ENCODE results near the gene KIF5A. TPM values are rescaled to one million over a fixed set of nuclear protein-coding genes. Genes with fewer than 3 reads are reported as not detected.

The KIF5A gene
- total and polyA plus RNA-seq, 2 of the 4 experiments (the other 2 are of a cell fraction), result 0.15 to 0.18 TPM

DNA sequence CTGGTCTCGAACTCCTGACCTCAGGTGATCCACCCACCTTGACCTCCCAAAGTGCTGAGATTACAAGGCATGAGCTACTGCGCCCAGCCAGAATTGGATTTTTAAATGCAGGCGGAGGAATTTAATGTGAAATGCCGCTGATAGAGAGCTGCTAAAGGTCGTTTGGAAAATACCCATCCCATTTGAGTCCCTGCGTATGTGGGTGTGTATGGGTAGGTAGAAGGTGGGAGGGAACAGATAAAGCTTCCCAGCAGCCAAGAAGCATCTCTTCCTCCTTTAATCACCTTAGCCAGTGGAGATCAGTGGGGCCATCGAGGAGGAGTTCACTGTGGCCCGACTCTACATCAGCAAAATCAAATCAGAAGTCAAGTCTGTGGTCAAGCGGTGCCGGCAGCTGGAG lies 25.0 kb downstream of the KIF5A start:
- Histone ChIP-seq H3K36me3 (ENCODE audit: control insufficient read depth, insufficient read depth, low read length) (no peaks in the 10 kb centered on the region), H3K4me3 (ENCODE audit: insufficient read depth, low read depth, low read length) (no peak overlapping the region), H2BK20ac (ENCODE audit: low read depth, low read length) (no peak overlapping the region), H2AK5ac (ENCODE audit: low read depth, low read length) (no peak overlapping the region), H3K56ac (ENCODE audit: extremely low read depth, insufficient read depth, low read length) (no peak overlapping the region), H3K27ac (ENCODE audit: insufficient read depth, low read length) (no peak overlapping the region), H3K27me3 (ENCODE audit: control insufficient read depth, insufficient read depth, low read length) (peaks cover 14% of the 10 kb centered on the region), H2BK15ac (ENCODE audit: low read depth, low read length) (no peak overlapping the region), H2AK9ac (replicated peaks; ENCODE audit: low read depth, low read length, poor library complexity) (no peak overlapping the region), H4K91ac (ENCODE audit: insufficient read depth, low read depth, low read length) (no peak overlapping the region), H3K79me1 (ENCODE audit: low read depth in 1 of 2, low read length in 2 of 2) (no peaks in the 10 kb centered on the region), H3K18ac (ENCODE audit: low read depth, low read length) (no peak overlapping the region), H3K23ac (ENCODE audit: low read depth, low read length) (no peak overlapping the region), H3K4ac (ENCODE audit: low read depth, low read length) (no peak overlapping the region), H3K9me1 (ENCODE audit: insufficient read depth, low read length) (no peaks in the 10 kb centered on the region), H3K9ac (ENCODE audit: low read depth, low read length) (no peak overlapping the region), H3K4me2 (ENCODE audit: low read depth, low read length) (no peak overlapping the region), H4K5ac (ENCODE audit: low read depth, low read length) (no peak overlapping the region), H2BK5ac (ENCODE audit: low read depth, low read length, poor library complexity, severe bottlenecking) (no peak overlapping the region), H4K8ac (ENCODE audit: low read depth in 2 of 2, low read length in 2 of 2) (no peak overlapping the region), H3K14ac (replicated peaks; ENCODE audit: low read depth, low read length) (no peak overlapping the region), H4K20me1 (ENCODE audit: insufficient read depth, low read length) (no peaks in the 10 kb centered on the region), H2AFZ (replicated peaks; ENCODE audit: low read length, poor library complexity) (no peak overlapping the region), H3K9me3 (ENCODE audit: control insufficient read depth, insufficient read depth, low read length) (no peaks in the 10 kb centered on the region), H3K4me1 (ENCODE audit: control insufficient read depth, insufficient read depth, low read length) (no peaks in the 10 kb centered on the region), H2BK120ac (ENCODE audit: low read depth, low read length) (no peak overlapping the region)
- in situ Hi-C loops (cut with MboI; ENCODE audit: low sequenced_read_pairs) (no loop called here), dilution Hi-C loops (cut with HindIII; ENCODE audit: low sequenced_read_pairs, unreplicated experiment) (loop anchor here (25.0 kb wide), 1 partner anchor 88 kb away; no protein-coding TSS in a partner anchor), intact Hi-C loops (cut with micrococcal nuclease) (no loop called here)
- ATAC-seq (ENCODE audit: low read depth) (no peak), DNase-seq (no peak)
- 89% methylated on average over 5 of the region's 10 CpGs; no CpG with 5 or more reads in 1 of the 2 experiments for WGBS, 2 experiments (ENCODE audit: extremely low coverage in 2 of 2, insufficient read length in 1 of 2)
- BruUV-seq (replicated peaks), result no TSS peak
- TF ChIP-seq RFX5 (IDR thresholded peaks at IDR 0.05; ENCODE audit: low read depth, low read length) (no peak), FOS (IDR thresholded peaks at IDR 0.05; ENCODE audit: low read depth, low read length) (no peak), NFE2L2 (IDR thresholded peaks at IDR 0.05; ENCODE audit: low read depth, low read length) (no peak), MXI1 (IDR thresholded peaks at IDR 0.05; ENCODE audit: borderline replicate concordance, low read depth, low read length) (no peak), USF2 (IDR thresholded peaks at IDR 0.05; ENCODE audit: low read depth, low read length) (no peak), RAD21 (IDR thresholded peaks at IDR 0.05; ENCODE audit: low read length) (no peak), MAZ (IDR thresholded peaks at IDR 0.05; ENCODE audit: borderline replicate concordance, low read depth, low read length) (no peak), MAFK (IDR thresholded peaks at IDR 0.05; ENCODE audit: low read depth, low read length) (no peak), CHD1 (IDR thresholded peaks at IDR 0.05; ENCODE audit: low read depth, low read length) (no peak), POLR2A (IDR thresholded peaks at IDR 0.05; ENCODE audit: low read depth, low read length) (no peak), RCOR1 (IDR thresholded peaks at IDR 0.05; ENCODE audit: insufficient replicate concordance, low read length) (no peak)
- TF ChIP-seq, protein P1, sequence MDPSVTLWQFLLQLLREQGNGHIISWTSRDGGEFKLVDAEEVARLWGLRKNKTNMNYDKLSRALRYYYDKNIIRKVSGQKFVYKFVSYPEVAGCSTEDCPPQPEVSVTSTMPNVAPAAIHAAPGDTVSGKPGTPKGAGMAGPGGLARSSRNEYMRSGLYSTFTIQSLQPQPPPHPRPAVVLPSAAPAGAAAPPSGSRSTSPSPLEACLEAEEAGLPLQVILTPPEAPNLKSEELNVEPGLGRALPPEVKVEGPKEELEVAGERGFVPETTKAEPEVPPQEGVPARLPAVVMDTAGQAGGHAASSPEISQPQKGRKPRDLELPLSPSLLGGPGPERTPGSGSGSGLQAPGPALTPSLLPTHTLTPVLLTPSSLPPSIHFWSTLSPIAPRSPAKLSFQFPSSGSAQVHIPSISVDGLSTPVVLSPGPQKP (IDR thresholded peaks at IDR 0.05; ENCODE audit: borderline replicate concordance, low read depth, low read length), result no peak
- ChIA-PET POLR2A (ENCODE audit: unreplicated experiment) (no interaction called here), CTCF (interaction anchor here (1.8 kb wide), 1 partner anchor 9 kb away, joined by 7 read pairs; no protein-coding TSS in a partner anchor)
